Keratinocyte (primary cell): ENCODE data around the gene LDAF1. TPM values are rescaled to one million over a fixed set of nuclear protein-coding genes. Genes with fewer than 3 reads are reported as not detected.

Experiments
- DNase-seq: peaks from one replicate; pipeline ENCODE4 v3.0.0-alpha.2; 2011; ENCODE audit warnings: low read depth, missing footprints, low spot score
- FAIRE-seq: peaks from 2 replicates; lab custom pipeline; 2011; peaks lifted over from hg19 to GRCh38; lab: Jason Lieb, UNC
- H2AFZ ChIP-seq: 2 replicates; pipeline ENCODE4 v1.6.0; 2012; ENCODE audit warnings: low read length, control low read depth, inconsistent platforms; ENCODE audit not compliant: control insufficient read depth
- H3K27ac ChIP-seq: 2 replicates; pipeline ENCODE4 v1.5.1; 2011; ENCODE audit warnings: low read length; ENCODE audit not compliant: control insufficient read depth, insufficient read depth
- H3K27me3 ChIP-seq: 3 replicates; pipeline ENCODE4 v1.6.0; 2011; ENCODE audit warnings: low read length; ENCODE audit not compliant: control insufficient read depth, insufficient read depth; ENCODE audit errors: extremely low read depth
- H3K36me3 ChIP-seq, 2 experiments: 2 replicates in 1 of 2; 3 replicates in 1 of 2; pipeline ENCODE4 v1.5.1; 2011; ENCODE audit warnings: low read length in 2 of 2, mild to moderate bottlenecking in 1 of 2; ENCODE audit not compliant: control insufficient read depth in 2 of 2, insufficient read depth in 2 of 2; ENCODE audit errors: extremely low read depth in 1 of 2
- H3K4me1 ChIP-seq: 3 replicates; pipeline ENCODE4 v1.5.1; 2011; ENCODE audit warnings: low read length; ENCODE audit not compliant: control insufficient read depth, insufficient read depth; ENCODE audit errors: extremely low read depth
- H3K4me2 ChIP-seq: 3 replicates; pipeline ENCODE4 v1.6.0; 2011; ENCODE audit warnings: low read depth, low read length; ENCODE audit not compliant: control insufficient read depth, insufficient read depth; ENCODE audit errors: extremely low read depth
- H3K4me3 ChIP-seq, 3 experiments: fragments of 200-600 bp in 1 of 3; sonication (generic) in 1 of 3; 2 replicates in 2 of 3; 3 replicates in 1 of 3; pipeline ENCODE4 v1.5.1; 2011 to 2016; ENCODE audit warnings: low read length in 3 of 3, mild to moderate bottlenecking in 3 of 3, control low read depth in 2 of 3, inconsistent platforms in 1 of 3, low read depth in 1 of 3, mixed read lengths in 1 of 3, mixed run types in 1 of 3, moderate library complexity in 1 of 3; ENCODE audit not compliant: control insufficient read depth in 2 of 3, insufficient read depth in 2 of 3; ENCODE audit errors: extremely low read depth in 1 of 3
- H3K79me2 ChIP-seq: 2 replicates; pipeline ENCODE4 v1.6.0; 2012; ENCODE audit warnings: low read length; ENCODE audit not compliant: control insufficient read depth, insufficient read depth
- H3K9ac ChIP-seq: 3 replicates; pipeline ENCODE4 v1.6.0; 2011; ENCODE audit warnings: low read length; ENCODE audit not compliant: control insufficient read depth, insufficient read depth; ENCODE audit errors: extremely low read depth
- H3K9me1 ChIP-seq: 3 replicates; pipeline ENCODE4 v1.6.0; 2011; ENCODE audit warnings: low read length; ENCODE audit not compliant: control insufficient read depth, insufficient read depth; ENCODE audit errors: extremely low read depth
- H3K9me3 ChIP-seq: 2 replicates; pipeline ENCODE4 v1.5.1; 2012; ENCODE audit warnings: low read depth, low read length; ENCODE audit not compliant: control insufficient read depth
- H4K20me1 ChIP-seq: 3 replicates; pipeline ENCODE4 v1.6.0; 2011; ENCODE audit warnings: low read length; ENCODE audit not compliant: control insufficient read depth, insufficient read depth; ENCODE audit errors: extremely low read depth
- CTCF ChIP-seq, 3 experiments: IDR thresholded peaks in 1 of 3; conservative IDR thresholded peaks in 1 of 3; optimal IDR thresholded peaks in 1 of 3; 2 replicates in 2 of 3; 3 replicates in 1 of 3; pipeline versions ENCODE3 to v1.5.1; 2011; ENCODE audit warnings: low read length in 3 of 3, mild to moderate bottlenecking in 3 of 3, moderate library complexity in 2 of 3, control low read depth in 1 of 3, inconsistent platforms in 1 of 3; ENCODE audit not compliant: insufficient read depth in 2 of 3; ENCODE audit errors: extremely low read depth in 1 of 3
- EZH2 ChIP-seq: IDR thresholded peaks from one replicate; pipeline ENCODE4 v1.6.1; 2012; ENCODE audit warnings: inconsistent platforms, mild to moderate bottlenecking, low read length, moderate library complexity
- dilution Hi-C: fragments of 300-500 bp; cut with MboI; formaldehyde crosslinking; loops from one replicate; pipeline ENCODE4 v1.7.0; 2020; ENCODE audit warnings: low sequenced_read_pairs; ENCODE audit not compliant: extremely low pct_ligation_motif_present
- polyA plus RNA-seq, 5 experiments: library from polyadenylated mRNA; depleted of rRNA in 3 of 5; stranded (reverse) in 3 of 5; stranded (forward) in 1 of 5; unstranded in 1 of 5; fragments of >200 nt; gene quantifications; 1 replicate in 1 of 5; 2 replicates in 3 of 5; 3 replicates in 1 of 5; pipeline versions ENCODE4 v1.2.1 to v1.2.3, GENCODE V29; 2011 to 2012; ENCODE audit warnings: missing spikeins in 2 of 5, low read depth in 1 of 5, low replicate concordance in 1 of 5

Gene LDAF1
- polyA plus RNA-seq, 1 donor (not counting 4 experiments of a cell fraction or from before 2014, with no cell fraction given), result 45.4 TPM

DNA sequence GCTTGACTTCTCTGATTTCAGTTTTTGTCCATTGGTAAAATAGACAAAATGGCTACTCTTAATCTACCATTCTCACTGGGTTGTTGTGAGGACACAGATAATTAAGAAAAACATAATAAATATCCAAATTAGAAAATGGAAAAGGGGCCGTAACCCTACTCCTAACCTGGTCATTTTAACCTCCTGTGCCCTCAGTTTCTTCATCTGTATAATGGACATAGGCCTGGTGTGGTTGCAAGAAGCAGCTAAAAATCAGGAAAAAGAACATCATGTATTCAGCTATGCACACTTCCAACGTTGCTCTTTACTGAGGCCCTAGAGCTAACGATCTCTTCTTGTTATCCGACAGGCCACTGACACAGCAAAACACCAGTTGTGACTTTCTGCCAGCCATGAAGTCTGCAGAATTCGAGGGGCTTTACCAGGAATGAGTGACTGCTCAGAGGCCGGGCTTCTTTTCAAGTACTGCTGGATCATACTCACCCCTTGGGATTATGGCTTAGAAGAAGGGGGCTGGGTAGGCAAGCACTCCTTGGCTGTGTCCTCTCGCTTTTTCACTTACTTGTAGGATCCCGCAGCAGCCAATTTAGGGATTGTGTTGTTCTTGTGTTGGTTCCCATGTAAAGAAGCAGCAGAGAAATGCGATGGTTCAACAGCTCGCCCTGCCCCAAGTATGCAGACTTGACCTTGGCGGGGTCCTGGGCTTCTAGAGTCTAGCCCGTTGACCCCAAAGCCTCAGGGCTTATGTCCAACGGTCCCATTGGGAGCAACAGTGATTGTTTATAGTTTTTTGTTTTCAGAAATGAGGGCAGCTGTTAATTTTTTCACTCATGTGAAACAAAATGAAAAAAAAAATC is 20.9 kb downstream of the LDAF1 start:
- no peak overlapping the region for H3K4me2 ChIP-seq
- H3K27me3 ChIP-seq, result no peaks in the 10 kb centered on the region
- H3K9me1 ChIP-seq, result no peaks in the 10 kb centered on the region
- no peak overlapping the region for H2AFZ ChIP-seq
- no peaks in the 10 kb centered on the region for H3K4me1 ChIP-seq
- TF ChIP-seq EZH2, result no peak
- TF ChIP-seq CTCF (optimal IDR thresholded peaks at IDR 0.05 in 1 of 3, IDR thresholded peaks at IDR 0.05 in 1 of 3, conservative IDR thresholded peaks at IDR 0.05 in 1 of 3; ENCODE audit: extremely low read depth in 1 of 3, insufficient read depth in 2 of 3, low read length in 3 of 3), result no peak
- dilution Hi-C loops, result no loop called here
- no peaks in the 10 kb centered on the region for H3K79me2 ChIP-seq
- no peak overlapping the region for H3K4me3 ChIP-seq
- FAIRE-seq (no peak), DNase-seq (no peak)
- no peaks in the 10 kb centered on the region for H3K9me3 ChIP-seq
- no peaks in the 10 kb centered on the region for H4K20me1 ChIP-seq
- H3K9ac ChIP-seq, result no peak overlapping the region
- H3K36me3 ChIP-seq, result peaks cover 30 to 37% of the 10 kb centered on the region in 2 experiments
- no peak overlapping the region for H3K27ac ChIP-seq

DNA sequence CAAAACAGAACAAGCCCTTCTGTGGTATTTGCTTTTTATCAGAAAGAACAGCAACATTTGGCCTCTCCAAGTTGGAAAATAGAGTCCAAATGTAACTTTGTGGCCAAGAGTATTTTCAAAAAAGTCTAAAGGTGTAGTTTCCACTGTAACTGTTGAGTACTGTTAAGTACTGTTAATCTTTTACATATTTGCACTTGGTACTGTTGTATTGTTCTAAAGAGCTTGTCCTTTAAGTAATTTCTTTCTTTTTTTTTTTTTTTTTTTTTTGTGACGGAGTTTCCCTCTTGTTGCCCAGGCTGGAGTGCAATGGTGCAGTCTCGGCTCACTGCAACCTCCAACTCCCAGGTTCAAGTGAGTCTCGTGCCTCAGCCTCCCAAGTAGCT is 21.5 kb downstream of the LDAF1 start:
- no peak overlapping the region for H3K4me3 ChIP-seq
- H3K4me2 ChIP-seq, result no peak overlapping the region
- H3K27me3 ChIP-seq, result no peaks in the 10 kb centered on the region
- H3K27ac ChIP-seq, result no peak overlapping the region
- no peaks in the 10 kb centered on the region for H3K9me3 ChIP-seq
- dilution Hi-C loops, result no loop called here
- FAIRE-seq, result no peak
- no peak for TF ChIP-seq CTCF (optimal IDR thresholded peaks at IDR 0.05 in 1 of 3, IDR thresholded peaks at IDR 0.05 in 1 of 3, conservative IDR thresholded peaks at IDR 0.05 in 1 of 3; ENCODE audit: extremely low read depth in 1 of 3, insufficient read depth in 2 of 3, low read length in 3 of 3)
- no peak for TF ChIP-seq EZH2
- no peaks in the 10 kb centered on the region for H4K20me1 ChIP-seq
- no peaks in the 10 kb centered on the region for H3K4me1 ChIP-seq
- H3K79me2 ChIP-seq, result no peaks in the 10 kb centered on the region
- DNase-seq, result no peak
- peaks cover 26 to 32% of the 10 kb centered on the region in 2 experiments for H3K36me3 ChIP-seq
- no peak overlapping the region for H3K9ac ChIP-seq
- no peak overlapping the region for H2AFZ ChIP-seq
- no peaks in the 10 kb centered on the region for H3K9me1 ChIP-seq
